Gastroesophageal sphincter (tissue), 3 donors: ENCODE results near the gene RAB27B.

Experiments
- CTCF ChIP-seq, 4 experiments: fragments of 200-600 bp in 2 of 4; fragments of 450-650 bp in 2 of 4; sonication (generic) in 1 of 4; IDR thresholded peaks; one replicate each; pipeline ENCODE4 v1.5.1; 2017 to 2019; ENCODE audit warnings: antibody characterized with exemption in 4 of 4, mild to moderate bottlenecking in 2 of 4, moderate library complexity in 2 of 4
- EP300 ChIP-seq: sonication (generic); formaldehyde crosslinking; IDR thresholded peaks from one replicate; pipeline ENCODE4 v1.6.1; 2017; ENCODE audit warnings: antibody characterized with exemption, mild to moderate bottlenecking
- POLR2A ChIP-seq, 2 donors: fragments of 450-650 bp; IDR thresholded peaks; one replicate each; pipeline ENCODE4 v1.6.1; 2017; ENCODE audit warnings: antibody characterized with exemption in 2 of 2, mild to moderate bottlenecking in 2 of 2, moderate library complexity in 1 of 2
- POLR2AphosphoS5 ChIP-seq: sonication (generic); formaldehyde crosslinking; IDR thresholded peaks from one replicate; pipeline ENCODE4 v1.6.1; 2017; ENCODE audit warnings: antibody characterized with exemption

- no peak for TF ChIP-seq CTCF (IDR thresholded peaks at IDR 0.05)
- no peak for TF ChIP-seq POLR2A (IDR thresholded peaks at IDR 0.05)
- no peak for TF ChIP-seq EP300
- TF ChIP-seq POLR2AphosphoS5, result no peak
Measured at GRCh38 chr18:54931152-54931551, 102.9 kb downstream of the RAB27B start.
